ENCODE results near the gene TNFRSF19.

The TNFRSF19 gene

DNA sequence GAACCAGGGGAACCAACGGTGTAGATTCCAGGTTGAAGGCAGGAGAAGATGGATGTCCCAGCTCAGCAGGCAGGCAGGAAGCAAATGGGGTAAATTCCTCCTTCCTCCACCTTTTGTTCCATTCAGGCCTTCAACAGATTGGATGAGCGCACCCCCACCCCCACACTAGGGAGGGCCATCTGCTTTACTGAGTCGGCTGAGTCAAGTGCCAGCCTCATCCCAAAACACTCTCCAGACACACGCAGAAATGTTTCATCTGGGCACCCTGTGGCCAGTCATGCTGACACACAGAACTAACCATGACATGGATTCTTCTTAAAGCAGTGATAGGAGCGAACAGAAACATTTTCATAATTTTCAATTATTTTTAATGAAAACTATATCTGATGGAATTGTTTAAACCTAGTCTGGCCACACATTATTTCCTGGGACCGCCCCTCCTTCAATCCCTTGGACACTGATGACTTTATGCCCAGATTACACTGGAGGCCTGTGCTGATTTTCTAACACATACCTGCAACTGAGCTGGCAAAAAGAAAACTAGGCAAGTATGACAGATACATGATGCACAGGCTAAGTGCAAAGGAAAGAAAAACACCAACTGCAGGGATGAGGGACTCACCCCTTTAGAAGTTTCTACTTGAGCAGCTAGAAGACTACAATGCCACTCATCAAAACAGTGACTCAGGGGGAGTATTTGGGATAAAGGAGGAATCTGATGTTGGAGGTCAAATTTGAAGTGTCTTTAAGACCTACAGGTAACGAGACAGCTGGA is 154.2 kb downstream of the TNFRSF19 start:
- peak; percentile 18 for DNase-seq
